GM12878 (cell line): ENCODE measurements around the gene DIAPH1. TPM values are rescaled to one million over a fixed set of nuclear protein-coding genes. Genes with fewer than 3 reads are reported as not detected.

Experiments used
- ATAC-seq: fragments of 200-7000 bp; cut with Tn5 transposase; 3 replicates; pipeline ENCODE4 v1.9.1; 2020; ENCODE audit warnings: mild to moderate bottlenecking, moderate library complexity
- BruUV-seq: library from RNA; stranded (reverse); fragments of 400-500 nt; replicated peaks from 2 replicates; lab custom pipeline; 2021; lab: Mats Ljungman, UMichigan
- CTCF ChIA-PET: fragments of 300-600 bp; sonication (Branson Sonifier 250); formaldehyde crosslinking; extraction: SDS; loops from one replicate; lab custom pipeline; 2021; ENCODE audit warnings: inconsistent platforms; lab: Yijun Ruan, JAX
- POLR2A ChIA-PET: fragments of 350-600 bp; formaldehyde crosslinking; extraction: SDS; loops from one replicate; lab custom pipeline; 2021; ENCODE audit warnings: inconsistent platforms; lab: Charles Lee
- RAD21 ChIA-PET: fragments of 300-600 bp; sonication (Branson Sonifier 250); formaldehyde crosslinking; loops from one replicate; lab custom pipeline; 2023; ENCODE audit warnings: antibody characterized with exemption; ENCODE audit not compliant: unreplicated experiment; lab: Charles Lee
- SMC1A ChIA-PET: fragments of 300-600 bp; sonication (Branson Sonifier 250); formaldehyde crosslinking; loops from one replicate; lab custom pipeline; 2023; ENCODE audit not compliant: unreplicated experiment, uncharacterized antibody; lab: Charles Lee
- DNase-seq: peaks from one replicate; pipeline ENCODE4 v3.0.0-alpha.2; 2011; ENCODE audit warnings: low read depth, low spot score
- FAIRE-seq: peaks from 3 replicates; lab custom pipeline; 2011; peaks lifted over from hg19 to GRCh38; lab: Jason Lieb, UNC
- H2AFZ ChIP-seq: 2 replicates; pipeline ENCODE4 v1.6.0; 2011; ENCODE audit warnings: low read depth, low read length, control low read depth; ENCODE audit not compliant: control insufficient read depth
- H3K27ac ChIP-seq: 2 replicates; pipeline ENCODE4 v1.5.1; 2011; ENCODE audit warnings: control low read depth; ENCODE audit not compliant: control insufficient read depth, insufficient read depth
- H3K27me3 ChIP-seq, 2 experiments: replicated peaks in 1 of 2; 2 replicates each; pipeline versions ENCODE4 v1.6.0 to v1.6.1; 2011; ENCODE audit warnings: low read length in 1 of 2; ENCODE audit not compliant: control insufficient read depth in 2 of 2, insufficient read depth in 2 of 2
- H3K36me3 ChIP-seq, 2 experiments: 2 replicates each; pipeline ENCODE4 v1.5.1; 2011; ENCODE audit warnings: low read length in 1 of 2; ENCODE audit not compliant: control insufficient read depth in 2 of 2, insufficient read depth in 2 of 2
- H3K4me1 ChIP-seq: 2 replicates; pipeline ENCODE4 v1.6.1; 2011; ENCODE audit warnings: mild to moderate bottlenecking, low read length, moderate library complexity, mixed read lengths; ENCODE audit not compliant: control insufficient read depth, insufficient read depth
- H3K4me2 ChIP-seq: 2 replicates; pipeline ENCODE4 v1.6.0; 2011; ENCODE audit warnings: control low read depth; ENCODE audit not compliant: control insufficient read depth, insufficient read depth
- H3K4me3 ChIP-seq: fragments of 200-600 bp; sonication (generic); 2 replicates; pipeline ENCODE4 v1.5.1; 2016
- H3K79me2 ChIP-seq: 2 replicates; pipeline ENCODE4 v1.6.0; 2011; ENCODE audit warnings: low read length; ENCODE audit not compliant: control insufficient read depth, insufficient read depth
- H3K9ac ChIP-seq: 2 replicates; pipeline ENCODE4 v1.8.0; 2011; ENCODE audit warnings: low read length, control low read depth, mixed read lengths; ENCODE audit not compliant: control insufficient read depth, insufficient read depth
- H3K9me3 ChIP-seq: replicated peaks from 3 replicates; pipeline ENCODE4 v1.5.1; 2011; ENCODE audit warnings: mild to moderate bottlenecking, low read length; ENCODE audit not compliant: control insufficient read depth, insufficient read depth
- H4K20me1 ChIP-seq: 2 replicates; pipeline ENCODE4 v1.6.0; 2011; ENCODE audit not compliant: control insufficient read depth, insufficient read depth
- CHD2 ChIP-seq: IDR thresholded peaks from 2 replicates; pipeline ENCODE4 v1.6.1; 2011; ENCODE audit warnings: low read depth, low read length, improper control_type of control experiment, borderline replicate concordance
- FOXK2 ChIP-seq: fragments of 450-650 bp; IDR thresholded peaks from 2 replicates; pipeline ENCODE4 v1.6.1; 2017; ENCODE audit warnings: mild to moderate bottlenecking, moderate library complexity
- HDAC2 ChIP-seq: fragments of 200-600 bp; sonication (generic); IDR thresholded peaks from 2 replicates; pipeline ENCODE4 v1.6.1; 2017
- HDAC6 ChIP-seq: fragments of 200-600 bp; sonication (generic); IDR thresholded peaks from one replicate; pipeline ENCODE4 v1.8.0; 2017; ENCODE audit warnings: antibody characterized with exemption; ENCODE audit not compliant: unreplicated experiment
- HDGF ChIP-seq: fragments of 450-650 bp; IDR thresholded peaks from 2 replicates; pipeline ENCODE4 v1.6.1; 2016; ENCODE audit warnings: antibody characterized with exemption
- KLF5 ChIP-seq: fragments of 450-650 bp; IDR thresholded peaks from 2 replicates; pipeline ENCODE4 v1.6.1; 2014; ENCODE audit warnings: mild to moderate bottlenecking; ENCODE audit not compliant: partially characterized antibody
- NFYA ChIP-seq: IDR thresholded peaks from 2 replicates; pipeline ENCODE4 v1.6.1; 2011; ENCODE audit warnings: low read depth, mild to moderate bottlenecking, low read length, improper control_type of control experiment, borderline replicate concordance
- POLR2A ChIP-seq: IDR thresholded peaks from 2 replicates; pipeline ENCODE4 v1.6.1; 2011; ENCODE audit warnings: low read depth, mild to moderate bottlenecking, low read length
- POLR2AphosphoS2 ChIP-seq: IDR thresholded peaks from 2 replicates; pipeline ENCODE4 v1.6.1; 2011; ENCODE audit warnings: low read depth, mild to moderate bottlenecking, low read length, improper control_type of control experiment, moderate library complexity
- POLR2AphosphoS5 ChIP-seq: IDR thresholded peaks from 2 replicates; pipeline ENCODE4 v1.6.1; 2011; ENCODE audit warnings: mild to moderate bottlenecking, low read length, inconsistent platforms
- POU2F2 ChIP-seq: IDR thresholded peaks from 3 replicates; pipeline ENCODE4 v1.6.1; 2011; ENCODE audit warnings: low read depth, mild to moderate bottlenecking, low read length, borderline replicate concordance
- RAD21 ChIP-seq: IDR thresholded peaks from 2 replicates; pipeline ENCODE4 v1.6.1; 2011; ENCODE audit warnings: mild to moderate bottlenecking, low read depth, low read length, moderate library complexity; ENCODE audit not compliant: insufficient read depth
- RFX5 ChIP-seq: IDR thresholded peaks from 2 replicates; pipeline ENCODE4 v1.6.1; 2011; ENCODE audit warnings: low read depth, low read length, improper control_type of control experiment
- SIN3A ChIP-seq: IDR thresholded peaks from 2 replicates; pipeline ENCODE4 v1.6.1; 2012; ENCODE audit warnings: low read depth, low read length, improper control_type of control experiment
- SUPT20H ChIP-seq: IDR thresholded peaks from 2 replicates; pipeline ENCODE4 v1.6.1; 2011; ENCODE audit warnings: low read depth, mild to moderate bottlenecking, low read length, moderate library complexity, borderline replicate concordance; ENCODE audit not compliant: control insufficient read depth
- YY1 ChIP-seq: IDR thresholded peaks from 2 replicates; pipeline ENCODE4 v1.6.1; 2011; ENCODE audit warnings: low read depth, mild to moderate bottlenecking, low read length
- WGBS: methylation state at CpG from one replicate; pipeline ENCODE4 v1.1.6; 2016; ENCODE audit warnings: low lambda C conversion rate; ENCODE audit not compliant: insufficient replicate concordance, insufficient coverage; ENCODE audit errors: missing lambda C conversion rate; 5-methylcytosine and 5-hydroxymethylcytosine counted together
- in situ Hi-C: fragments of 300-500 bp; cut with MboI; formaldehyde crosslinking; loops from 9 replicates; pipeline ENCODE4 v1.14.3; 2018; ENCODE audit warnings: mixed read lengths
- intact Hi-C: fragments of 100-400 bp; cut with micrococcal nuclease; formaldehyde crosslinking; loops from one replicate; pipeline ENCODE4 v1.14.2; 2022; ENCODE audit not compliant: unreplicated experiment
- polyA plus RNA-seq, 11 experiments: library from polyadenylated mRNA; depleted of rRNA in 4 of 11; unstranded in 6 of 11; stranded (reverse) in 5 of 11; fragments of >200 nt; fragmentation: Nextera tagmentation in 4 of 11; fragmentation: Illumina TruSeq in 1 of 11; extraction: Ambion mirVana in 4 of 11; extraction: Trizol in 1 of 11; gene quantifications; 1 replicate in 1 of 11; 2 replicates in 10 of 11; pipeline versions ENCODE4 v1.2.1 to v1.2.3, GENCODE V29; 2011 to 2016; ENCODE audit warnings: inconsistent platforms in 2 of 11, missing spikeins in 2 of 11, low read depth in 1 of 11
- total RNA-seq, 4 experiments: library from RNA; depleted of rRNA in 3 of 4; stranded (reverse); fragments of >200 nt in 3 of 4; fragmentation: Illumina TruSeq in 1 of 4; extraction: Trizol in 1 of 4; gene quantifications; 2 replicates each; pipeline versions ENCODE4 v1.2.1 to v1.2.3, GENCODE V29; 2013 to 2021

The DIAPH1 gene
- total and polyA plus RNA-seq, 10 of the 15 experiments (the other 5 are each of a cell fraction or from before 2014, with no cell fraction given) = 37.8 to 168 (median 59.0) TPM

- H3K27ac ChIP-seq = no peak overlapping the region; the same call in 1 of the 2 replicates
- no peaks in the 10 kb centered on the region for H3K36me3 ChIP-seq
- H3K4me1 ChIP-seq = peaks cover 19% of the 10 kb centered on the region
- no peak for FAIRE-seq
- SMC1A ChIA-PET = interaction anchor here (1.0 to 6.6 kb wide), 17 partner anchors 9 to 106 kb away, joined by 3 to 117 read pairs (median 8); partner anchors contain the start of genes PCDHGA10, PCDHGA11, PCDHGA12 and PCDHGB3
- H3K9me3 ChIP-seq = no peaks in the 10 kb centered on the region
- peak overlapping the region; percentile 90 for H2AFZ ChIP-seq
- RAD21 ChIA-PET = interaction anchor here (0.8 to 4.9 kb wide), 16 partner anchors 8 to 106 kb away, joined by 3 to 109 read pairs (median 12); partner anchors contain the start of genes PCDHGA10, PCDHGA11, PCDHGB3 and PCDHGB7
- TF ChIP-seq RFX5 (no peak), SIN3A (peak; percentile 17; the same call in 1 of the 2 replicates), POLR2AphosphoS2 (no peak), YY1 (no peak; the same call in 1 of the 2 replicates), HDAC2 (no peak), POLR2AphosphoS5 (no peak), HDGF (no peak), POLR2A (0 out of 2 replicates have a peak, but pooled peaks have one; percentile 27), RAD21 (no peak), FOXK2 (no peak), HDAC6 (peak; percentile 88), KLF5 (no peak), POU2F2 (no peak), CHD2 (no peak), NFYA (no peak), SUPT20H (no peak)
- TF ChIP-seq, all 136 proteins: peak for 3
- in situ Hi-C loops = loop anchor here (5.0 kb wide), 1 partner anchor 51 kb away; no protein-coding TSS in a partner anchor
- ChIA-PET CTCF (interaction anchor here (0.8 to 8.5 kb wide), 28 partner anchors 8 to 158 kb away, joined by 3 to 213 read pairs (median 8); partner anchors contain the start of genes PCDHGA10, PCDHGA11, PCDHGA12 and PCDHGB6), POLR2A (interaction anchor here (1.1 to 1.4 kb wide), 2 partner anchors 33 to 35 kb away, joined by 3 to 4 read pairs; no protein-coding TSS in a partner anchor)
- intact Hi-C loops = loop anchor here (1.0 kb wide), 1 partner anchor 37 kb away; no protein-coding TSS in a partner anchor
- DNase-seq = no peak
- peak; percentile 59 for ATAC-seq
- Histone ChIP-seq H3K4me3 (peak overlapping the region; percentile 77), H4K20me1 (no peaks in the 10 kb centered on the region), H3K4me2 (peak overlapping the region; percentile 80), H3K79me2 (no peaks in the 10 kb centered on the region), H3K9ac (peak overlapping the region; percentile 69), H3K27me3 (no peaks in the 10 kb centered on the region; a peak in 1 of 4 replicates)
- 2% methylated on average over 52 of the region's 58 CpGs for WGBS
- TSS peak; percentile 79 for BruUV-seq
Measured at GRCh38 chr5:141476132-141476911, 142.5 kb downstream of the DIAPH1 start.
